HL-60/S4 treated with retinoic acid at 250 ng/mL for 4 days and 3 days (cell line): ENCODE data around the gene MYZAP.

Experiments
- in situ Hi-C: fragments of 300-500 bp; cut with MboI; formaldehyde crosslinking; loops from 2 replicates; pipeline ENCODE4 v1.7.0; 2022; ENCODE audit warnings: low sequenced_read_pairs

The MYZAP gene

DNA sequence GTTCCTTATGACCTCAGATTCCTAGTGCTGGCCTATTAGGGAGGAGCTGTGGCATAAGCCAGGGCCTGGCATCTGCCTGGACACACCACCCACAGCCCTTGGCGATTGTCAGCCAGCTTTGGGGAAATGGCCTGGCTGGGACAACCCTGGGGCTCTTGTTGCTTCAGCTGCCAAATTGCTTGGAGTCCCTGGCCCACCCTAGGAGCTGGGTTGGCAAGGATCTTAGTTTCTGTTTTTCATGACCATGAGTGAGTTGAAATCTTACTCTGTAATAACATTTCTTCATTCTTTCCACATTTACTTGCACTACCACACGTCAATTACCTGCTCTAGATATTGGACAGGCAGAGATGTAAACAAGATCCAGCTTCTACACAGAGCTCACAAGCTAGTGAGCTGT lies 1.9 kb upstream of the MYZAP start:
- in situ Hi-C loops = no loop called here

DNA sequence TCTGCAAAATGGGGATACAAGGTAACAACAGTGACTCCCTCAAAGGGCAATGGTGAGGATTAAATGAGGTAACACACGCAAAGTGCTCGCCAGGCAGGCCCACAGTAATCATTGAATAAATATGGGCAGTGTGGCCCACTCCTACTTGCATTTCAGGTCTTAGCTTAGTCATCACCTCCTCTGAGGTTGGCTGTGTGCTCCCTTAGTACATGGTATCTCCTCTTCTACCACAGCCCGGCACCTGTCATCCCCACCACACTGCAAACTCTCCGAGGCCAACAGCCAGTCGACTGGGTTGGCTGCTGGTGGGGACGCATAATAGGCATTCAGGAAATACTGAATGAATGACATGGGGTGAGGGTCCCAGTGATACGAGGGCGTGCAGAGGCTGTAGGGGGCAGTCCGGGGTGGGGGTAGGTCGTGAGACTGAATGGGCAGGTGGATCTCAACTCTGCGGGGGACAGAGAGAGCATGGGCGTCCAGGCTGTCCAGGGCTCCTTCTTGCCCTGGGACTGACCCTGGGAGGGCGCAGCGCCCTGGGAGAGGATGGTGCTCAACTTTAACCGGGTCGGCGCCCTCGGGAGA lies 375 bp upstream of the MYZAP start:
- in situ Hi-C loops = no loop called here

DNA sequence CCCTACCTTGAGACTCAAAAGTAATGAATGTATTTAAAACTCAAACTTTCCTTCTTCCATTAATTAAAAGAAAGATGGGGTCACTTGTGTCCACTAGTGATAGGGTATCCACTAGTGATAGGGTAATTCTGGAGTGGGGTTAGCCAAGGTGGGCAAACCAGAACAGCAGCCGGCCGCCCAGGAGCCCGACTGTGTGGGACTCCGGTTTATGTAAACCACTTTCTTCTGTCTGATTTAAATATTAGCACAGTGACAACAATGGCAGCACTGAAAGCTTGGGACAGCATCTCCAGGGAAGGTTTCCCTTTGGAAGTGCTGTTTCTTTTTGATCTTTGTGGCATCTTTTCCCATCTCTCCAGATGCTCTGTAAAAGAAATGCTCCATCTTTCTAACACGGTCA lies 722 bp downstream of the MYZAP start:
- in situ Hi-C loops = no loop called here

DNA sequence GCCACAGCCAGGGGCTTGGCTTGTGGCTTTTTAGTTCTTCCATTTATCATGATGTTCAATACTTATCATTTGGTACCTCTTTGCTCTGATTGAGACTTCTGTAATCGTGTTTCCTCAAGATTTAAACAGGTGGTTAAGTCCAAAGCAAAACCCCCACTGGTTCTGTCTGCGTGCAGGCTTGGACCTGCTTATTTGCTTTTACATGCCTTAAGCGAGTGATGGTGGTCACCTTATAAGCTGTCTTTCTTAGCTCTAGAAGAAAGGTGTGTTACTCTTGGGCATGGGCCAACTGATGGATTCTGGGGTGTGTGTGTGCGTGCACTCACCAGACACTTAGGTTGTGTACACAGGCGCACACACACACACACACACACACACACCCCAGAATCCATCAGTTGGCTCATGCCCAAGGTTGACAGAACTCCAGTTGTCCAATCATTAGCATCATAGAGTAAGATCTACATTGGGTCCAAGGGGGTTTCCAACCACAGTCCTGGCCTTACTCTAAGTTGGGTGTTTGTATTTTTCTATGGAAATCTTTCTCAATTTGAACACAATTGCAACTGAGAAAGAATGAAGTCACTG lies 1.2 kb downstream of the MYZAP start:
- in situ Hi-C loops = no loop called here

DNA sequence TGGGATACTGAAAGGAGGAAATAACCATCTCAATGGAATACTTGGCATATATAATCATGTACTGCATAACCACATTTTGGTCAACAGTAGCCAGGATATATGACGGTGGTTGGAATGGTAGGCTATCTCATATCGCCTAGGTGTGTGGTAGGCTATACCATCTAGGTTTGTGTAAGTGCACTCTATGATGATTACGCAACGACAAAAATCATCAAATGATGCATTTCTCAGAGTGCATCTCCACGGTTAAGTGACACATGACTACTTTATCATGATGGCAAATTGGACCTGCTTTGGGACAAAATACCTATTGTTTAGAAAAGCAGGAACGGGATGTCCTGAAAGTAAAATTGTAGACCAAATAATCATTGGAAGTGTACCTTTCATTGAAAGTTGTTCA lies 2.8 kb downstream of the MYZAP start:
- in situ Hi-C loops = no loop called here

DNA sequence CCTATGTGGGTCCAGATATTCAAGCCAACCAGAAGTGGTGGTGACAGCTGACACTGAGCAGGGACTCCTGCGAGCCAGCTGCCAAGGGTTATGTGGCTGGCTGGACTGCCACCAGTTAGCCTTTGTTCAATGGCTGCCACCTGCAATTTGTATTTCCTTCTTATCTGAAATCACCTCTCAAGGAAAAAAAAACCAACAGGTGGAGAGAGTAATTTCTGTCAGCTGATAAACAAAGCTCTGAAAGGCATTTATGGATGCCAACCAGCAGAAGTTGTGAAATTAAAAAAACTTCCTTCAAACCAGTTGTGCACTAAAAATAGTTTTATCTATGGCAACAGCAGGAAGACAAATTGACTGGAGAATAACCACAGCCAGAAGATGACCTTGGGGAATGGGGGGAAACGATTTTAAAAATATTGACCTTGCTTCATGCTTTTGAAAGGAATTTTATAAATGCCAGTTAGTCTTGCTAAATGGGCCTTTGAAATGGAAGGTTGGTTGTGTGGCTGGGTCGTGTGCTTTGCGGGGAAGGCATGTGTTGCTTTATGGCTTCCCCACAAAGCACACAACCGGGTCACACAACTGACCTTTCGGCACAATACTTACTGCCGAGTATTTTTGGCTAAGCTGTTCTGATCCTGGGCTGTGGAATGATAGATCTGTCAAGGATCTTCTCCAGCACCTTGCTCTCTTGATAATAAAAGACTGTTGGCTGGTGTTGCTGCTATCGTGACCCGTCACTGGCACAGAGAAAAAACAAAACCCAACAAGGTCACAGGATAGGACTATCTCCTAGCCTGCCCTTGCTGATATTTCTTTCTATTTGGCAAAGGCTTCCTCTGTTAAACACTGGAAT lies 3.5 kb downstream of the MYZAP start:
- in situ Hi-C loops = no loop called here

DNA sequence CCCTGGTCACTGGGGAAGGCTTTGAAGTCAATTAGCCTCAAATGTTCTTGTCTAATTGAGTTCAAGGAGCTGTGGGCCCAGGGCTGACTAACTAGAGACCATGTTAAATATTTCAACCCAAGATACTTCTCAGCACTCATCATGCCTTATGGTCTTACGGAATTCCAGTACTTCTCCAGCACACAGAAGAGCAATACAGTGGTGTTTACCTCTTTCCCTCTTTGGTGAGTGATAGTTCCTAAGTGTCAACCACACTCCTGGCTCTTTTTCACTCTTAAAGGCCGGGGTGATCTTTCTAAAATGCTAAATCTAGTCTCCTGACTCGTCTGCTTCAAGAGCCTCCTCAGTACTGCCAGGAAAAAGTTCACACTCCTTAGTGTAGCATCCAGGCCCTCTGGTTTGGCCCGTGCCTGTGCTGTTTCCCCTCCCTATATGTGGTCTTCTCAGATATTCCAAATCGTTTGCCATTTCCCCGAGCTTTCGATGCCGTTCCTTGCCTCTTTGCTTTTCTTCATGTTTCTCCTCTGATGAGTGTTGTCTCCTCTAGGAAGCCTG lies 4.7 kb downstream of the MYZAP start:
- in situ Hi-C loops = no loop called here

DNA sequence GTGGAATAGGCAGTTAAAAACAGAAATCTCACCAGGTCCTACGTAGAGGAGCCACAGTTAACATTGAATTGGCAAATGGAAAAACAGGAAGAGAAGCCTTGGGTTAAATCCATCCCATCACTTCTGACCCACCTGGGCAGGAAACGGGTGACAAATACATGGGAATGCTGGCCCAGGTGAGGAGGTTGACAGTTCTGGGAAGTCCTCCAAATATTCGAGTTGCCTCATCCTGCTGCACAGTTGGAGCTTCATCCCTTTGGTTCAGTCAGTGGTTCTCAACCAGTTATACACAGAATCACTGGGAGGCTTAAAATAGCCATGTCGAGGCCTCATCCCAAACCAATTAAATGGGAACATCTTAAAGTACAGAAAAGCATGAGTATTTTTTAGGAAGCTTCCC lies 5.3 kb downstream of the MYZAP start:
- in situ Hi-C loops = no loop called here

DNA sequence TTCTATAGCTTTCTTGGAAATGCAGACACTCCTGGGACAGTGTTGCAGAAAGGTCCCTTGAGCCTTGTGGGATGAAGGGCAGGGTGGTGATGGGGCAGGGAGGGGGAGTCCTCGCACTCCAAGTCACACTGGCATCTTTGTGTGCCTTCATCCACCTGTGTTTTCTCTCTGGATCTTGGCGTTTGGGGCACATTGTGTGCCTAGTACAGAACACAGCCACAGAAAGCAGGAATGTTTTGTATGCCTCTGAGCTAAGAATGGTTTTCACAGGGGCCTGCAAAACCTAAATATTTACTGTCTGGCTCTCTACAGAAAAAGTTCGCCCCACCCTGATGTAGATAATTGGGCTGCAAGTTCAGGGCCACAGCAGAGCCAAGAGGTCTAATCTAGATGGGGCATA lies 5.7 kb downstream of the MYZAP start:
- in situ Hi-C loops = no loop called here

DNA sequence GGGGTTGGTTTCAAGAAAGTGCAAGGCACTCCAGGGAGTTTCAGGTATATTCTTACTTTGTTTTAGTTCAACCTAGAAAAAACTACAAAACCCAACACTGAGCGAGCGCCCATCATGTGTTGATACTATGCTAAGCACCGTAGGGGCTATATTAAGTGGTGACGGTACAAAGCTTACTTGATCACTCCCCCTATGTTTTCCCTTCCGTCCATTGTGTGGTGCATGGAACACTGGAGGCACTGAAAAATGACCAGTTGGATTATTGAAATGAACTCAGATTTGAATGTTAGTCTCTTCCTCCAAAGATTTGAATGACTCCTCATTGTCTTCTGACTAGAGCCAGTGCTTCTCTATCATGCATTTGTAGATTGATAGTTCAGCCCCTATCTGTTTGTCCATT lies 6.6 kb downstream of the MYZAP start:
- in situ Hi-C loops = no loop called here

DNA sequence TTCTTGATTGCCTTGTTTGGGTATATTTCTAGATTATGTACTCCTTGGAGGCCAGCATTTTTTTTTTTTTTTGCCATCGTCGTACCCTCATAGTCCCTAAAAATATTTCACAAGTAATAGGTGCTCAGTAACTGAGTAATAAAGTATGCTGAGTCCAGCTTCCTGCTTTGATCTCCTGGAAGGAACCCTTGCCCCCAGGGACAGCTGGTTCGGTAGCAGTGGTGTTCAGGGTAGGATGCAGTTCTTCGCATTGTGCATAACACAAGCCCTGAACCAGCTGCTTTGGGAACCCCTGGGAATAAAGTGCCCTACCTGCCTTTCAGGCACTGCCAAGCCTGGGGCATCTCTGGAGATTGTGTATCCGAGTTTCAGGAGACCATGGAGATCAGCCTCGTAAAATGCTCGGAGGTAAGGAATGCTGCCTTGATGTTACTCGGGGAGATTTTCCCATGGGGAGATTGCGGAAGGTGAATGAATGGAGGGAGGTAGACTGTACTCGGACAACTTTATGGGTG lies 7.6 kb downstream of the MYZAP start:
- in situ Hi-C loops = no loop called here

DNA sequence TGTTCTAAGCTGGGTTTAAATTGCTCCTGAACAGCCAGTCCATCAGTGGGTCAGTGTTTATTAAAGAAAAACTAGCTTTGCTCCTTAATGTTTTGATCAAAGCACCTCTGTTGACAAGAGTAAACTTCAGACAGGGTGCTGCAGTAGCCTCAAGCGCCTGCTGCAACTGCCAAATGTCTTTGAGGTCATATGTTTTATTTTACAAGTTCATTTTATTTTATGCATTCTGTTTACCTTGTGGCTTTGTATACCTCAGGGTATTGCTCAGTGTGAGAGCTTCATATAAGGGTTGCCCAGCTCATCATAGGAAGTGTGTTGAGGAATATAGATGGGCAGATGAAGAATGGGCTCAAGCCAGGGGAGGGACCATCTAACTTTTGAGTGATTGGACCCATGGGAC lies 8.5 kb downstream of the MYZAP start:
- in situ Hi-C loops = no loop called here

DNA sequence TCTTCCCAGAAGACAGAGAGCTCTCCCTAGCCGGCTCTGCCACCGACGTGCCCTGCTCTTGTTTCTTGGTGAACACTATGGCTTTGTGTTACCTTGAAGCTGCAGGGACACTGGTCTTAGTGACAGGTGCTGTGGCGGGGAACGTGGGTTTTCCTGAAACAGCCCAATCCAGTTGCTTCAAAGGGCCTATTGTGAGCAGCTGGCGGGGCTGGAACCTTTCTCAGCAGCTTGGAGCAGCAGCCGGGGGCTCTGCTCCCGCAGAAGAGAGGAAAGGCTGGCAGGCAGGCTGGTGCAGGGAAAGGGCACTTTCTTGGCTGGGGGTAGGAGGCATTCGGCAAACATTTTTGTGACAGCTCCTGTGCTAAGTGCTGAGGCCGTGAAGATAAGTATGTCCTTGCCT lies 12.8 kb downstream of the MYZAP start:
- in situ Hi-C loops = no loop called here

DNA sequence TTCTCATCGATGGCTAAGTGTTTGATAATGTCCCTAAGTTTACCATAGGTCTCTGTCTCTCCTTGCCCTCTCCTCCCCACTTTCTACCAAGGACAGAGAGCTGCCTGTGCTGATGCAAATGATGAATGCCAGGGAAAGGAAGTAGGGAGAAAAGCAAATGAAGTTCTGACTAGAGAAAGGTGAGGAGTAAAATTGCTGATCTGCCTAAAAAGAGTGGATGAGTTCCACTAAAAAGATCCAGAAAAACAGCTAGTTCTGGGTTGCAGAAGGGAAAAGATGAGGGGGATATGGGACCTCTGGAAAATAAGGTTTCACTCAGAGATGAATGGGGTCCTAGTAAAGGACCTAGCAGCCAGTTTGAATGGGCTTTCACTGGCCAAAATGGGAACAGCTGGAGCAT lies 13.8 kb downstream of the MYZAP start:
- in situ Hi-C loops = no loop called here

DNA sequence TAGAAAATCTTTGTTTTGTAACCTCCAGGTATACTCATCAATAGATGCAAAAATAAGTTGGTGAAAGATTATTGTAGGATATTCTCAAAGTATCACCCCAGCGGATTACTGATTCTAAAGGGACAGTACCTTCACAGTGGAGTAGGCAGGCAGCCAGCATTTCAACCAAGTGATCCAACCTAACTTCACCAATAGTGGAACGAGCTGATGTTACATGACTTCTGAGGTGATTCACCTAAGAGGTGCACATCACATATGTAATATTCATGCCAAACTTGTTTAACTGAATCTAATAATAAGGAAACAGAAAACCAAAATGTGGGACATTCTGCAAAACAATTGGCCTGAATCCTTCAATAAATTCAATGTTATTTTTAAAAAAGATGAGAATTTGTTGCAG lies 14.3 kb downstream of the MYZAP start:
- in situ Hi-C loops = no loop called here

DNA sequence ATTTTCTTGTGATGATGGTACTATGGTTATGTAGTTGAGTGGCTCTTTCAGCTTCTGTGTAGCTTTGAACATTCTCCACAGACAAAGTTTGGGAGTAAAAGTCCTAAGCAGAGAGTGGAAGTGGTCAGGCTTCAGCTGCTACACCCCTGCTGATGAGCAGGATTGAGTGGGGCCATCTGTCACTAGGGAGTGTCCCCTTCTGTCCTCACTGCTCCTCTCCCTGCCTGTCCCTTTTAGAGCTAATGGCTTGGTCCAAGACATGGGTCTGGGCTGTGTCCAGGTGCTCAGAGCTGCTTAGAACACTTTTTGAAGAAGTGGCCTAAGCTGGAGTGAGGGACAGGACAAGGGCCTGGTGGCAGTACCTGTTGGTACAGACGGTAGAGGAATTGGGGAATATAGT lies 15.1 kb downstream of the MYZAP start:
- in situ Hi-C loops = no loop called here

DNA sequence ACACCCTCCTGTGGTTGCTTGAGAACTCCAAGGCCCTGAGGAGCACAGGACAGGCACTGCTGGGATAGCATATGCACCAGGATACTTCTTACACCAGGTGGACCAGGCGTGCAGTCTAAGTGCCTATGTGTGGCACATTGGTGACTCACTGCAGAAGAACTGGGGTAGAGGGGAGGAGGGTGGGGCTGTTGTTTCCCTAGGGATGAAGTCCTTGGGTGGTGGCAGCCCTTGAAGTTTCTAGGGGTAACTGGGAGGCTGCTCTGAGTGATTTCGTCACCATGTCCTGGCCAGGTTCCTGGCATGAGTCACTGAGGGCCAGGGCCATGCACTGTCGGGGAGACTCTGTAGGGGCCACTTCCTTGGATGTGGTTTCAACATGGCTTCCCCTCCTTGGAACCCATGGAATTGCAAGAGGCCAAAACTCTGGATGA lies 15.9 kb downstream of the MYZAP start:
- in situ Hi-C loops = no loop called here

DNA sequence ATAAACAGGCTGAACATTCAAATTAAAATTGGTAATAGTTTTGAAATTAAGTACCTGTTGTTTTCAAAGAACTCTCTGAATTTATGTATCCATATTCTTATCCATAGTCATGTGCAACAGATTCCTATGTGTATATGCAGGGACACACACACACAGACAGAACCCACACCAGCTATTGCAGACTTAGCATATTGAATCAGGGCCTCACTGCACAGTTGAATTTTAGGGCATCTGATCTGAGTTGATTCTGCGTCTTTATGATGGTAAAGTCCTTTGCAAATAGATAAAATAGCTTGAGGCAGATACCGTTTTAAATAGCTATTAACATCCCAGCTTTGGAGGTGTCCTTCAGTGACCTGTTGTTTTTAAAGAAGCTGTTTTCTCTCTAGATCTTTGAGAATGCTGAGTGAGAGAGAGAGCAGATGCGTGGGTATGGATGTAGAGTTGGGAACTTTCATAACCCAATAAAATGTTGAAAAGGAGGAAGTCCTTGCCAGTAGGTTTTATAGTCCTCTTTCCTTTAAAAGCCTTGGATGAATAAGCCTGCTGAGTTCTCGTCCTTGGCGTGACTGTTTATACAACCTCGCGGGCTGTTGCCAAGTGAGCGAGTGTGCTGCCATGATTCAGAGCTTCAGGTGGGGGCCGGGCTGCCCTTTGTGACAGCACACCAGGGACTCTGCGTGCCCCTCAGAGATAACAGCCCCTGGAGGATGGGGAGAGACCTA lies 18.3 kb downstream of the MYZAP start:
- in situ Hi-C loops = no loop called here

DNA sequence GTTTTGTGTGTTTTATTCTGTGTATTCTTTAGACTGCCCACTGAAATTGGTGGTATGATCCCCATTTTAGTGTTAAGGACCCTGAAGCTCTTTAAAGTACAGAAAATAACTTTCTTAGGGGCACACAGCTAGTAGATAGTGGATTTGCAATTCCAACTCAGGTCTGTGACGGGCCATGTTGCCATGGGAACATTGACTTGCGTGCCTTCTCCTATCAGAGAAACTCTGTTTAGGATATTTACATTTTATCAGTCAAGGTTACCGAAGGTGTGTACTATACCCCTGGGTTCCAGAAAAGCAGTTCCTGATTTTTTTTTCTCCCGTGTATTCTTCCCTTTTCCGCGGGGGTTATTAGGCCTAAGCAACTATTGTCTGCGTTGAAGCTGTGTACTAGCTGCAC lies 19.4 kb downstream of the MYZAP start:
- in situ Hi-C loops = no loop called here

DNA sequence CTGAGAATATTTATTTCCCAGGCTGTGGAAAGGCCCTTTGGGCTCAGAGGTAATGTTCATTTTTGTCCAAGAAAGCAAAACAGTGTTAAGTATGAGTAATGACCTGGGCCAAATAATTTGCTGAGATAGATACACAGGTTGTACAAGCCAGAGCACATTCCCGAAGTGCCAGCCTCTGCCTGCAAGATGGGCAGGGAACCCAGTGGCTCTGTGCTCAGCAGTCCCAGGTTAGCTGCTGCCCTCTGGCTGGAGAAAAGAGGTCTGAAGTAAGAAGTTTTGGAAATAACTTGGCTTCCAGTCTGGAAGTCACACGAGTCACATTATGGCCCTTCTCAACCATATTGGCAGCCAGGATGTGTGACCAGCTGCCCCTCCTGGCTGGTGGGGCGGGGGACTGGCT lies 20.2 kb downstream of the MYZAP start:
- in situ Hi-C loops = no loop called here

DNA sequence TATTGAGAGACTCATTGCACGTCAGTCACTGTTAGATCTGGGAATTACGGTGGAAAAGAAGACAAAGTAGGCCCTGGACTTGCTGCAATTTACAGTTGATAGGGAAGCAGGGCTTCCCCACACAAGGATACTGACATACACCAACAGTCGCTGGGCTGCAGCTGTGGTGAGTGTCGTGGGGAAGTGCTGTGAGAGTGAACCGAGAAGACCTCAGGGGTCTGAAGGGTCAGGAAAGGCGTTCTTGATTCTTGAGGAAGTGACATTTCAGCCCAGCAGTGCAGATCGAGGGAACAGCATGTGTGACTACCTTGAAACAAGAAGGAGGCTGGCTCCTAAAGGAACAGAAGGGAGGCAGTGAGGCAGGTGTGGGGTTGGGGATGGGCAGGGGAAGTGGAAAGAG lies 22.5 kb downstream of the MYZAP start:
- in situ Hi-C loops = no loop called here
